Measurements from ENCODE around the gene PRDM16. TPM values are rescaled to one million over a fixed set of nuclear protein-coding genes. Genes with fewer than 3 reads are reported as not detected.

PRDM16 gene
- total and polyA plus RNA-seq, 2 of the 8 experiments (the other 6 are each of a cell fraction or from before 2014, with no cell fraction given), result 0.39 to 0.43 TPM

GRCh38 chr1:3340548-3341235 is 271.7 kb downstream of the PRDM16 start:
- no peak for FAIRE-seq

More at GRCh38 chr1:3340548-3341235, 271.7 kb downstream of the PRDM16 start:
- Histone ChIP-seq H4K5ac (ENCODE audit: insufficient read length, low read depth, low read length) (no peak overlapping the region), H3K14ac (ENCODE audit: insufficient read length) (no peak overlapping the region), H2BK120ac (replicated peaks; ENCODE audit: low read depth, low read length) (no peak overlapping the region), H2BK20ac (ENCODE audit: low read length) (no peak overlapping the region), H2BK5ac (ENCODE audit: low read depth, low read length) (no peak overlapping the region), H3K4me2 (ENCODE audit: insufficient read depth in 1 of 2, low read depth in 2 of 2, low read length in 2 of 2) (no peak overlapping the region), H3K4me1 (replicated peaks in 1 of 4; ENCODE audit: control insufficient read depth in 3 of 4, insufficient read depth in 4 of 4, low read length in 3 of 4) (no peaks in the 10 kb centered on the region; a peak in 1 of 7 replicates), H2AK5ac (ENCODE audit: low read depth, low read length) (no peak overlapping the region), H3K27ac (ENCODE audit: low read depth, low read length) (no peak overlapping the region), H3K27me3 (replicated peaks in 1 of 4; ENCODE audit: control insufficient read depth in 3 of 4, extremely low read depth in 1 of 4, insufficient read depth in 3 of 4, low read length in 3 of 4) (no peaks in the 10 kb centered on the region), H3K4ac (replicated peaks; ENCODE audit: insufficient read length, low read depth, low read length) (no peak overlapping the region), H3K4me3 (ENCODE audit: extremely low read depth in 1 of 4, insufficient read depth in 2 of 4, low read depth in 3 of 4, low read length in 4 of 4) (no peak overlapping the region), H2BK15ac (ENCODE audit: low read length) (no peak overlapping the region), H4K91ac (replicated peaks; ENCODE audit: insufficient read length, low read length) (no peak overlapping the region), H3K79me1 (ENCODE audit: low read depth, low read length) (no peaks in the 10 kb centered on the region), H3K23ac (ENCODE audit: insufficient read length) (no peak overlapping the region), H3K9ac (replicated peaks in 1 of 4; ENCODE audit: extremely low read depth in 1 of 4, low read depth in 3 of 4, low read length in 3 of 4) (no peak overlapping the region), H4K20me1 (replicated peaks in 1 of 2; ENCODE audit: control insufficient read depth in 1 of 2, insufficient read depth in 2 of 2, low read length in 2 of 2) (no peaks in the 10 kb centered on the region), H3K79me2 (ENCODE audit: control insufficient read depth in 1 of 2, insufficient read depth in 2 of 2, low read length in 2 of 2) (peaks cover 0 to 4% of the 10 kb centered on the region in 2 experiments; a peak in 1 of 4 replicates), H4K8ac (ENCODE audit: extremely low read depth, insufficient read depth, low read length) (no peak overlapping the region), H3K18ac (ENCODE audit: extremely low read depth, low read length) (no peak overlapping the region), H3K56ac (replicated peaks; ENCODE audit: insufficient read length, low read depth, low read length) (no peak overlapping the region), H2AFZ (ENCODE audit: low read length) (no peak overlapping the region), H3K36me3 (ENCODE audit: control insufficient read depth in 2 of 4, insufficient read depth in 4 of 4, low read length in 3 of 4) (no peaks in the 10 kb centered on the region; a peak in 1 of 8 replicates), H2BK12ac (ENCODE audit: low read depth, low read length) (no peak overlapping the region), H3K9me3 (ENCODE audit: insufficient read depth in 2 of 2, low read depth in 1 of 2, low read length in 1 of 2) (peaks cover 21 to 25% of the 10 kb centered on the region in 2 experiments), H3K23me2 (ENCODE audit: low read depth, low read length) (no peaks in the 10 kb centered on the region)
- WGBS, 2 experiments (ENCODE audit: extremely low coverage in 1 of 2, insufficient coverage in 1 of 2, insufficient read length in 1 of 2, insufficient replicate concordance in 2 of 2, low coverage in 1 of 2, low lambda C conversion rate in 2 of 2, missing lambda C conversion rate in 1 of 2), result 82% methylated on average over 13 of the region's 17 CpGs; no CpG with 5 or more reads in 1 of the 2 experiments
- DNase-seq (ENCODE audit: low read depth in 1 of 2, low spot score in 2 of 2), result no peak
- ChIA-PET CTCF (ENCODE audit: partially characterized antibody) (interaction anchor here (0.6 to 1.5 kb wide), 4 partner anchors 9 to 22 kb away, joined by 3 to 4 read pairs (median 3); no protein-coding TSS in a partner anchor), POLR2A (ENCODE audit: partially characterized antibody) (interaction anchor here (2.5 kb wide), 1 partner anchor 11 kb away, joined by 9 read pairs; no protein-coding TSS in a partner anchor)
- no peak for TF ChIP-seq FOSL1 (IDR thresholded peaks at IDR 0.05; ENCODE audit: insufficient read depth, low read depth, low read length)
- no peak for TF ChIP-seq ZNF274 (IDR thresholded peaks at IDR 0.05; ENCODE audit: borderline replicate concordance, extremely low read depth, low read length)
- TF ChIP-seq RAD21 (IDR thresholded peaks at IDR 0.05 in 1 of 2, conservative IDR thresholded peaks at IDR 0.05 in 1 of 2; ENCODE audit: low read depth in 2 of 2, low read length in 2 of 2), result no peak
- no peak for TF ChIP-seq SIRT6 (IDR thresholded peaks at IDR 0.05; ENCODE audit: low read length)
- no peak for TF ChIP-seq TBP (IDR thresholded peaks at IDR 0.05; ENCODE audit: low read depth, low read length)
- TF ChIP-seq SAP30 (IDR thresholded peaks at IDR 0.05; ENCODE audit: insufficient read depth, insufficient replicate concordance, low read length), result no peak

All from H1 (cell line).